CD4-positive, alpha-beta T cell treated with Interleukin-4 for 1 hour (primary cell): ENCODE data around the gene CYP2D6.

Source experiments
- DNase-seq, 2 donors: peaks; one replicate each; pipeline ENCODE4 v3.0.0-alpha.2; 2020 to 2022

Gene CYP2D6

GRCh38 chr22:42079319-42080251 is 51.0 kb downstream of the CYP2D6 start, which contains the start of gene SMDT1:
Gene SMDT1, plus strand, starts transcription at chr22:42079700. Its CDS starts 69 bp downstream, at chr22:42079769.
- peak; percentile 98 for DNase-seq

DNA sequence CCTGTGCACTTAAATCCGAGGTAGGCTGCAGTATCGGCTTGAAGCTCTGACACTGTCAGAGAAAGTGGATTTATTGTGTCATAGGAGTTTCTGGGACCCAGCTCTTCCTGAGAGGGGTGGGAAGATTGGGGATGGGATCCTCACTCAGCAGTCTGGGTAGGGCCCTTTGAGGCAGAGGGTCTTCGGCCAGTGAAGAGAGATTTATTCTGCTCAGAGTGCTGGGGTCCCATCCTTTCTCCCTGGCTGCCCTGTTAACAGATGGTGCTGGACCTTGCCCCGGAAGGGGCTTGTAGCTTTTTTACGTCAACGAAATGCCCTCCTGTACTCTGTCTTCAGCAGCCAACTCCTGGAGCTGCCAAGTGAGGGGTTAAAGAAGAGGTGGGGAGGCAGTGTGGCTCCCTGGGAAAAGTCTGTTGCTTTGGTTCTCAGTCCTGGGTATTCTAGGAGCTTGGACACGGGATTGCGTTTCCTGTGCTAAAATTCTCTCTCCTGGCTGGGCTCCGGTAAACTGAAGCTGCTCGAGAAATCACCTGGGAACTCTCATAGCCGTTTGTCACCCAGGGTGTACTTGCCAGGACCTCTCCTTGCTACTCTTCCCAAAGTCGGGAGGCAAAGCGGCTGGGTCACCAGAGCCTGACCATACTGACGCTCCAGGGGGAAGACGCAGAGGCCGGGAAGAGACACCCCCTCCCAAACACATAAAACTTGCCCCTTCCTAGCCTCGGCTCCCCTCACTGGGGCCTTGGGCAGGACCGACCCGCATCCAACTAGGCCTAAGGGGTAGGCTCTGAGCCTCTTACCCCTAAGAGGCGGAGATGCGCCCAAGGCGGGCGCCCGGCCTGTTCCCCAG is 51.9 kb downstream of the CYP2D6 start:
- DNase-seq, result no peak

DNA sequence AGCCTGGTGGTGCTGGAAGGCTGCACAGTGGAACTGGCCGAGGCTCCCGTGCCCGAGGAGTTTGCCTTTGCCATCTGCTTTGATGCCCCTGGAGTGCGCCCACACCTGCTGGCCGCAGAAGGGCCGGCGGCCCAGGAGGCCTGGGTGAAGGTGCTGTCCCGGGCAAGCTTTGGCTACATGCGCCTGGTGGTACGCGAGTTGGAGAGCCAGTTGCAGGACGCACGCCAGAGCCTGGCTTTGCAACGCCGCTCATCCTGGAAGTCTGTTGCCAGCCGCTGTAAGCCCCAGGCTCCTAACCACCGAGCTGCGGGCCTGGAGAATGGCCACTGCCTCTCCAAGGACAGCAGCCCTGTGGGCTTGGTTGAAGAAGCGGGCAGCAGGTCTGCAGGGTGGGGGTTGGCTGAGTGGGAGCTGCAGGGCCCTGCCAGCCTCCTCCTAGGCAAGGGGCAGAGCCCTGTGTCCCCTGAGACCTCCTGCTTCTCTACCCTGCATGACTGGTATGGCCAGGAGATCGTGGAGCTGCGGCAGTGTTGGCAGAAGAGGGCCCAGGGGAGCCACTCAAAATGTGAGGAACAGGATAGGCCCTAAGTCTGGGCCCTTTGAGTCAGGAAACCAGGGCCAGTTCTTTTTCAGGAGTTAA is 53.0 kb downstream of the CYP2D6 start:
- no peak for DNase-seq

GRCh38 chr22:42076764-42077485 is 53.7 kb downstream of the CYP2D6 start:
- DNase-seq, result no peak
